Measurements from ENCODE around the gene ARMC8. TPM values are rescaled to one million over a fixed set of nuclear protein-coding genes. Genes with fewer than 3 reads are reported as not detected.
"Not testable (repeated sequence)": the region's sequence is repeated elsewhere in the genome, so short reads cannot be mapped to it uniquely, and the experiment has no call there.

The ARMC8 gene, protein sequence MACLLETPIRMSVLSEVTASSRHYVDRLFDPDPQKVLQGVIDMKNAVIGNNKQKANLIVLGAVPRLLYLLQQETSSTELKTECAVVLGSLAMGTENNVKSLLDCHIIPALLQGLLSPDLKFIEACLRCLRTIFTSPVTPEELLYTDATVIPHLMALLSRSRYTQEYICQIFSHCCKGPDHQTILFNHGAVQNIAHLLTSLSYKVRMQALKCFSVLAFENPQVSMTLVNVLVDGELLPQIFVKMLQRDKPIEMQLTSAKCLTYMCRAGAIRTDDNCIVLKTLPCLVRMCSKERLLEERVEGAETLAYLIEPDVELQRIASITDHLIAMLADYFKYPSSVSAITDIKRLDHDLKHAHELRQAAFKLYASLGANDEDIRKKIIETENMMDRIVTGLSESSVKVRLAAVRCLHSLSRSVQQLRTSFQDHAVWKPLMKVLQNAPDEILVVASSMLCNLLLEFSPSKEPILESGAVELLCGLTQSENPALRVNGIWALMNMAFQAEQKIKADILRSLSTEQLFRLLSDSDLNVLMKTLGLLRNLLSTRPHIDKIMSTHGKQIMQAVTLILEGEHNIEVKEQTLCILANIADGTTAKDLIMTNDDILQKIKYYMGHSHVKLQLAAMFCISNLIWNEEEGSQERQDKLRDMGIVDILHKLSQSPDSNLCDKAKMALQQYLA
- 10 to 100 TPM; 67.6 to 75.0 (median 69.0) TPM for total RNA-seq
- 10 to 100 TPM; 12.0 to 25.7 (median 16.1) TPM for polyA plus RNA-seq

DNA sequence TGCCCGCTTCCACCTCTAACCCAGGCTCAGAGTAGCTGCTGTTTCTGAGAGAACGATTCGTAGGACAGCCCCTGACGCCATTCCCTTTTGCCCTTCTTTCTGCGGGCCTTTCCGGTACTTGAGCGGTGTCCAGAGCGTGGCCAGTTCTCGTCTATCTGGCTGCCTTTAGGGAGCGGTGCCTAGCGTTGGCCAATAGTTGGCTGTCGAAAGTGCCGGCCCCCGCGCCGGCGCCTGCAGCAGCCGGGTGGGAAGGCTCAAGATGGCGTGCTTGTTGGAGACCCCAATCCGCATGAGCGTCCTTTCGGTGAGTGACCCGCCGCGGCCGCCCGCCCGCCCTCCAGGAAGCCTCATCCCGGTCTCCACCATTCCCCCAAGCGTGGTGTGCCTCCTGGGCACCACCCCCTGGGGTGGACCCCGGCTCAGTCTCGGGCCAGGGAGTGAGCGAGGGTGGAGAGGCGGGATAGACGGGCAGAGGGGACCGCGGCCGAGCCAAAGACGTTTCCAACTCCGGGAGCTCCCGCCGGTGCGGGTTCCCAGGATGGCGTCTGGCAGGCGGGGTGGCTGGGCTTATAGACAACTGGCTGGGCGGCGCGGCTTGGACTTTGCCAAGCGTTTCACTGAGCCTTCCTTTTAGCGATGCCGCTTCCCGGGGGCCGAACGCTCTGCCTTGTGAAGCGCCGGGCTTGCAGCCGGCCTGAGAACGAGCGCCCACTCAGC is at the start of gene ARMC8:
TSS of gene ARMC8 (plus strand) at position 6 of the 717 bp plus-strand sequence. CDS start at position 260, 254 bp downstream.
- no peaks in the 10 kb centered on the region for H3K27me3 ChIP-seq
- 0 to 1% methylated on average over 59 of the region's 59 CpGs for WGBS, 2 donors
- H3K4me1 ChIP-seq: peaks cover 0 to 31% (median 26%) of the 10 kb centered on the region in 4 donors
- no peak for TF ChIP-seq EP300 (IDR thresholded peaks at IDR 0.05)
- peak; percentile 54 to 59 for TF ChIP-seq POLR2A (IDR thresholded peaks at IDR 0.05)
- TF ChIP-seq, protein P1, sequence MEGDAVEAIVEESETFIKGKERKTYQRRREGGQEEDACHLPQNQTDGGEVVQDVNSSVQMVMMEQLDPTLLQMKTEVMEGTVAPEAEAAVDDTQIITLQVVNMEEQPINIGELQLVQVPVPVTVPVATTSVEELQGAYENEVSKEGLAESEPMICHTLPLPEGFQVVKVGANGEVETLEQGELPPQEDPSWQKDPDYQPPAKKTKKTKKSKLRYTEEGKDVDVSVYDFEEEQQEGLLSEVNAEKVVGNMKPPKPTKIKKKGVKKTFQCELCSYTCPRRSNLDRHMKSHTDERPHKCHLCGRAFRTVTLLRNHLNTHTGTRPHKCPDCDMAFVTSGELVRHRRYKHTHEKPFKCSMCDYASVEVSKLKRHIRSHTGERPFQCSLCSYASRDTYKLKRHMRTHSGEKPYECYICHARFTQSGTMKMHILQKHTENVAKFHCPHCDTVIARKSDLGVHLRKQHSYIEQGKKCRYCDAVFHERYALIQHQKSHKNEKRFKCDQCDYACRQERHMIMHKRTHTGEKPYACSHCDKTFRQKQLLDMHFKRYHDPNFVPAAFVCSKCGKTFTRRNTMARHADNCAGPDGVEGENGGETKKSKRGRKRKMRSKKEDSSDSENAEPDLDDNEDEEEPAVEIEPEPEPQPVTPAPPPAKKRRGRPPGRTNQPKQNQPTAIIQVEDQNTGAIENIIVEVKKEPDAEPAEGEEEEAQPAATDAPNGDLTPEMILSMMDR (IDR thresholded peaks at IDR 0.05): no peak
- peak; percentile 82 to 95 (median 88) for TF ChIP-seq POLR2AphosphoS5 (IDR thresholded peaks at IDR 0.05)
- H3K27ac ChIP-seq: peak within 1 kb of the TSS; percentile 95 to 99 (median 97)
- H3K9me3 ChIP-seq: no peaks in the 10 kb centered on the region
- peak within 1 kb of the TSS; percentile 73 to 94 (median 87) for H3K4me3 ChIP-seq
- DNase-seq: peak; percentile 80
- no peaks in the 10 kb centered on the region for H3K36me3 ChIP-seq
- intact Hi-C loops (cut with DNase I): loop anchor here (2.0 to 10.0 kb wide), 4 partner anchors 13 to 647 kb away; partner anchors contain the start of genes DBR1, ESYT3, NME9 and PIK3CB

- 70 to 72% methylated on average over 2 of the region's 2 CpGs for WGBS, 2 donors
- no peaks in the 10 kb centered on the region for H3K27me3 ChIP-seq
- H3K9me3 ChIP-seq: no peaks in the 10 kb centered on the region
- no peak for TF ChIP-seq EP300 (IDR thresholded peaks at IDR 0.05)
- H3K4me1 ChIP-seq: no peaks in the 10 kb centered on the region
- H3K4me3 ChIP-seq: no peak overlapping the region
- intact Hi-C loops (cut with DNase I): no loop called here
- H3K27ac ChIP-seq: no peak overlapping the region
- no peaks in the 10 kb centered on the region for H3K36me3 ChIP-seq
- no peak for DNase-seq
These were observed 49.2 kb upstream of the ARMC8 start for GRCh38 chr3:138137861-138138260.

DNA sequence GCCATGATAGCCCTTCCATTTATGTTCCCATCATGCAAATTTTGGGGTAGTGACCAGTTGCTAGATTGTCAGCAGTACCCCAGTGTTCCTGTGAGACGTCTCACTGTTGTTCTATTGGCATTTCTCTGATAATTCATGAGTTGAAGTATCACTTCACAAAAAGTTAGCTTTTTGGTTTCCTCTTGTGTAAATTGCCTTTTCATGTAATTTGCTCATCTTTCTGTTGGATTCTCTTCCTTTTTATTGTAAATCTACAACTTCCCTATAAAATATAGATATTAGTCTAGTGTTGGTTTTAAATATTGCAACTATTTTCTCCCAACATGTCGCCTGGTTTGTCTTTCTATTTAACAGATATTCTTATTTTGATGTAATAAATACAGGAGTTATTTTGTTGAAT is 47.4 kb upstream of the ARMC8 start:
- Histone ChIP-seq H3K27ac (no peak overlapping the region), H3K36me3 (no peaks in the 10 kb centered on the region), H3K9me3 (no peaks in the 10 kb centered on the region), H3K4me3 (no peak overlapping the region), H3K4me1 (no peaks in the 10 kb centered on the region), H3K27me3 (no peaks in the 10 kb centered on the region)
- intact Hi-C loops (cut with DNase I): no loop called here
- no peak for DNase-seq
- WGBS, 2 donors: 42% methylated on average over 2 of the region's 2 CpGs
- TF ChIP-seq, protein P1 (IDR thresholded peaks at IDR 0.05): no peak
- TF ChIP-seq EP300 (IDR thresholded peaks at IDR 0.05) (no peak), POLR2A (IDR thresholded peaks at IDR 0.05) (no peak), POLR2AphosphoS5 (IDR thresholded peaks at IDR 0.05) (no peak)

- H3K9me3 ChIP-seq: no peaks in the 10 kb centered on the region
- no peaks in the 10 kb centered on the region for H3K4me1 ChIP-seq
- intact Hi-C loops (cut with DNase I): no loop called here
- no peaks in the 10 kb centered on the region for H3K27me3 ChIP-seq
- DNase-seq: no peak
- no peaks in the 10 kb centered on the region for H3K36me3 ChIP-seq
- H3K4me3 ChIP-seq: no peak overlapping the region
- TF ChIP-seq, protein P1 (IDR thresholded peaks at IDR 0.05): no peak
- H3K27ac ChIP-seq: no peak overlapping the region
These were observed 46.2 kb upstream of the ARMC8 start for GRCh38 chr3:138140940-138141339.

- H3K9me3 ChIP-seq; H3K27ac ChIP-seq; H3K36me3 ChIP-seq; H3K4me3 ChIP-seq; intact Hi-C loops (cut with DNase I); H3K27me3 ChIP-seq; DNase-seq; H3K4me1 ChIP-seq: not testable (repeated sequence)
- 90% methylated on average over 3 of the region's 3 CpGs for WGBS, 2 donors
These were observed 44.9 kb upstream of the ARMC8 start for GRCh38 chr3:138142181-138142580.
